GM21367 (cell line): Measurements from ENCODE around the gene ADI1.
A peak's percentile ranks its signal among the peaks of the same experiment; 100 is the strongest.

ENCODE experiments used
- ATAC-seq: cut with Tn5 transposase; IDR thresholded peaks from one replicate; pipeline ENCODE4 v1.9.1; 2021; ENCODE audit not compliant: unreplicated experiment

Gene ADI1

GRCh38 chr2:3519255-3520205 is at the start of gene ADI1:
Gene ADI1, minus strand, starts transcription at chr2:3519531. Its CDS starts 44 bp downstream, at chr2:3519487.
- ATAC-seq = peak; percentile 61

GRCh38 chr2:3566806-3567205 is 47.5 kb upstream of the ADI1 start:
- no peak for ATAC-seq

GRCh38 chr2:3565117-3565516 is 45.8 kb upstream of the ADI1 start:
- ATAC-seq = no peak

- ATAC-seq = peak; percentile 47
These were observed 44.2 kb upstream of the ADI1 start for GRCh38 chr2:3563521-3563976.

- peak; percentile 96 for ATAC-seq
These were observed 39.1 kb upstream of the ADI1 start, which contains the start of gene RNASEH1 for GRCh38 chr2:3558205-3559014. Gene RNASEH1, minus strand, starts transcription at chr2:3558333. Its CDS starts 73 bp downstream, at chr2:3558260.

- ATAC-seq = peak; percentile 14
These were observed 38.4 kb upstream of the ADI1 start for GRCh38 chr2:3557639-3558204.

- ATAC-seq = no peak
These were observed 34.6 kb upstream of the ADI1 start for GRCh38 chr2:3553946-3554345.

- ATAC-seq = no peak
These were observed 28.6 kb upstream of the ADI1 start for GRCh38 chr2:3547915-3548314.

GRCh38 chr2:3545788-3546478 is 26.6 kb upstream of the ADI1 start:
- no peak for ATAC-seq

GRCh38 chr2:3543023-3543683 is 23.8 kb upstream of the ADI1 start:
- no peak for ATAC-seq

- no peak for ATAC-seq
These were observed 22.8 kb upstream of the ADI1 start for GRCh38 chr2:3542107-3542506.

GRCh38 chr2:3539836-3540235 is 20.5 kb upstream of the ADI1 start:
- ATAC-seq = no peak

- ATAC-seq = peak; percentile 48
These were observed 17.6 kb upstream of the ADI1 start for GRCh38 chr2:3536682-3537632.

GRCh38 chr2:3535794-3536681 is 16.7 kb upstream of the ADI1 start:
- no peak for ATAC-seq

- ATAC-seq = no peak
These were observed 16.1 kb upstream of the ADI1 start for GRCh38 chr2:3535467-3535793.

GRCh38 chr2:3534251-3534814 is 15.0 kb upstream of the ADI1 start:
- no peak for ATAC-seq

- no peak for ATAC-seq
These were observed 14.5 kb upstream of the ADI1 start for GRCh38 chr2:3533836-3534235.

- ATAC-seq = no peak
These were observed 13.6 kb upstream of the ADI1 start for GRCh38 chr2:3532941-3533340.
